H9 (cell line): ENCODE data around the gene KIAA0753. TPM values are rescaled to one million over a fixed set of nuclear protein-coding genes. Genes with fewer than 3 reads are reported as not detected.

ENCODE experiments used
- DNase-seq: peaks from one replicate; pipeline ENCODE4 v3.0.0-alpha.2; 2017
- H2AFZ ChIP-seq: one replicate; pipeline ENCODE4 v1.6.1; 2013; ENCODE audit warnings: mild to moderate bottlenecking, low read length, control low read depth, moderate library complexity
- H2AK5ac ChIP-seq: 2 replicates; pipeline ENCODE4 v1.6.1; 2013; ENCODE audit warnings: low read length, control low read depth, mixed read lengths; ENCODE audit not compliant: insufficient read length
- H2BK120ac ChIP-seq: one replicate; pipeline ENCODE4 v1.6.1; 2013; ENCODE audit warnings: low read depth, mild to moderate bottlenecking, low read length, control low read depth, inconsistent platforms; ENCODE audit not compliant: poor library complexity, severe bottlenecking
- H2BK12ac ChIP-seq: 2 replicates; pipeline ENCODE4 v1.6.1; 2013; ENCODE audit warnings: low read length, control low read depth, mixed read lengths, low read depth; ENCODE audit not compliant: insufficient read length
- H2BK15ac ChIP-seq: 2 replicates; pipeline ENCODE4 v1.6.1; 2013; ENCODE audit warnings: low read depth, low read length, control low read depth
- H2BK20ac ChIP-seq: one replicate; pipeline ENCODE4 v1.6.1; 2013; ENCODE audit warnings: low read depth, mild to moderate bottlenecking, low read length, control low read depth, inconsistent platforms; ENCODE audit not compliant: poor library complexity, severe bottlenecking
- H2BK5ac ChIP-seq: 2 replicates; pipeline ENCODE4 v1.6.1; 2013; ENCODE audit warnings: low read length, control low read depth, mixed read lengths; ENCODE audit not compliant: insufficient read length
- H3K14ac ChIP-seq: 2 replicates; pipeline ENCODE4 v1.6.1; 2013; ENCODE audit warnings: low read length, control low read depth; ENCODE audit not compliant: insufficient read depth
- H3K18ac ChIP-seq: 2 replicates; pipeline ENCODE4 v1.6.1; 2013; ENCODE audit warnings: low read depth, mild to moderate bottlenecking, mixed read lengths, low read length, control low read depth; ENCODE audit not compliant: insufficient read length
- H3K23ac ChIP-seq: 2 replicates; pipeline ENCODE4 v1.6.1; 2013; ENCODE audit warnings: low read length, control low read depth, mixed read lengths, low read depth; ENCODE audit not compliant: insufficient read length
- H3K23me2 ChIP-seq: 2 replicates; pipeline ENCODE4 v1.6.1; 2013; ENCODE audit warnings: low read depth, mild to moderate bottlenecking, mixed read lengths, low read length, control low read depth; ENCODE audit not compliant: insufficient read length, poor library complexity, severe bottlenecking
- H3K27ac ChIP-seq: 2 replicates; pipeline ENCODE4 v1.5.1; 2013; ENCODE audit warnings: low read length, control low read depth, mixed read lengths, low read depth; ENCODE audit not compliant: insufficient read length
- H3K27me3 ChIP-seq: 2 replicates; pipeline ENCODE4 v1.6.1; 2013; ENCODE audit warnings: low read length, control low read depth, inconsistent platforms; ENCODE audit not compliant: insufficient read depth
- H3K4ac ChIP-seq: 2 replicates; pipeline ENCODE4 v1.6.1; 2013; ENCODE audit warnings: low read depth, mild to moderate bottlenecking, control low read depth, inconsistent platforms, low read length, moderate library complexity
- H3K4me1 ChIP-seq: 2 replicates; pipeline ENCODE4 v1.6.1; 2013; ENCODE audit warnings: low read length, control low read depth, inconsistent platforms; ENCODE audit not compliant: insufficient read depth
- H3K4me2 ChIP-seq: 2 replicates; pipeline ENCODE4 v1.6.1; 2013; ENCODE audit warnings: low read length, control low read depth, mixed read lengths; ENCODE audit not compliant: insufficient read length, insufficient read depth
- H3K56ac ChIP-seq: 2 replicates; pipeline ENCODE4 v1.6.1; 2013; ENCODE audit warnings: low read depth, mild to moderate bottlenecking, mixed read lengths, low read length, control low read depth; ENCODE audit not compliant: insufficient read length
- H3K79me1 ChIP-seq: 2 replicates; pipeline ENCODE4 v1.6.1; 2013; ENCODE audit warnings: low read depth, mild to moderate bottlenecking, moderate library complexity, low read length, control low read depth, inconsistent platforms; ENCODE audit not compliant: insufficient read depth, poor library complexity, severe bottlenecking
- H3K79me2 ChIP-seq: 2 replicates; pipeline ENCODE4 v1.6.1; 2013; ENCODE audit warnings: low read length, control low read depth, inconsistent platforms; ENCODE audit not compliant: insufficient read depth
- H3K9ac ChIP-seq: 2 replicates; pipeline ENCODE4 v1.6.1; 2013; ENCODE audit warnings: low read length, control low read depth, mixed read lengths; ENCODE audit not compliant: insufficient read length; ENCODE audit errors: extremely low read depth
- H3K9me3 ChIP-seq: one replicate; pipeline ENCODE4 v1.6.1; 2013; ENCODE audit warnings: low read depth, low read length, inconsistent platforms; ENCODE audit not compliant: control insufficient read depth
- H3T11ph ChIP-seq: one replicate; pipeline ENCODE4 v1.6.1; 2013; ENCODE audit warnings: mild to moderate bottlenecking, low read length, control low read depth, inconsistent platforms
- H4K20me1 ChIP-seq: one replicate; pipeline ENCODE4 v1.6.1; 2013; ENCODE audit not compliant: control insufficient read depth, insufficient read length, insufficient read depth
- H4K5ac ChIP-seq: 2 replicates; pipeline ENCODE4 v1.6.1; 2013; ENCODE audit warnings: low read depth, mild to moderate bottlenecking, mixed read lengths, low read length, control low read depth; ENCODE audit not compliant: insufficient read length
- H4K8ac ChIP-seq: replicated peaks from 2 replicates; pipeline ENCODE4 v1.6.1; 2013; ENCODE audit warnings: low read length, control low read depth, mixed read lengths, low read depth; ENCODE audit not compliant: insufficient read length
- H4K91ac ChIP-seq: 2 replicates; pipeline ENCODE4 v1.6.1; 2013; ENCODE audit warnings: low read depth, mild to moderate bottlenecking, moderate library complexity, mixed read lengths, low read length, control low read depth; ENCODE audit not compliant: insufficient read length
- H3K27ac Mint-ChIP-seq, 3 experiments: 2 replicates in 2 of 3; 3 replicates in 1 of 3; pipeline ENCODE4 v1.8.0; 2020 to 2021; ENCODE audit warnings: mixed read lengths in 3 of 3, mild to moderate bottlenecking in 1 of 3, moderate library complexity in 1 of 3
- H3K27me3 Mint-ChIP-seq: 2 replicates; pipeline ENCODE4 v1.8.0; 2021; ENCODE audit warnings: low read depth, mild to moderate bottlenecking, moderate library complexity, mixed read lengths
- H3K36me3 Mint-ChIP-seq, 3 experiments: 2 replicates in 2 of 3; 3 replicates in 1 of 3; pipeline ENCODE4 v1.8.0; 2020 to 2021; ENCODE audit warnings: low read depth in 3 of 3, mixed read lengths in 3 of 3; ENCODE audit not compliant: insufficient read depth in 1 of 3
- H3K4me1 Mint-ChIP-seq, 2 experiments: 2 replicates each; pipeline ENCODE4 v1.8.0; 2020; ENCODE audit warnings: mixed read lengths in 2 of 2
- H3K4me3 Mint-ChIP-seq, 2 experiments: 2 replicates in 1 of 2; 3 replicates in 1 of 2; pipeline ENCODE4 v1.8.0; 2020 to 2021; ENCODE audit warnings: mild to moderate bottlenecking in 2 of 2, mixed read lengths in 2 of 2, moderate library complexity in 1 of 2
- H3K9me3 Mint-ChIP-seq, 2 experiments: 2 replicates in 1 of 2; 3 replicates in 1 of 2; pipeline ENCODE4 v1.8.0; 2020; ENCODE audit warnings: mild to moderate bottlenecking in 2 of 2, mixed read lengths in 2 of 2, moderate library complexity in 1 of 2
- WGBS: extraction: QIAGEN DNeasy Blood & Tissue Kit; methylation state at CpG from one replicate; pipeline ENCODE4 v1.1.7; 2013; ENCODE audit warnings: missing lambda C conversion rate, low lambda C conversion rate, mixed read lengths; ENCODE audit not compliant: insufficient read length; ENCODE audit errors: extremely low coverage; 5-methylcytosine and 5-hydroxymethylcytosine counted together
- total RNA-seq: library from RNA; stranded (reverse); gene quantifications from 2 replicates; pipeline ENCODE4 v1.2.1, GENCODE V29; 2021
- TF ChIP-seq, protein P1 (sequence below): fragments of 200-600 bp; sonication (generic); conservative IDR thresholded peaks from 3 replicates; pipeline ENCODE4 v1.8.0; 2021; ENCODE audit warnings: antibody characterized with exemption, mild to moderate bottlenecking

The KIAA0753 gene
- total RNA-seq, 1 experiment from 2014 or later, result 37.2 TPM

DNA sequence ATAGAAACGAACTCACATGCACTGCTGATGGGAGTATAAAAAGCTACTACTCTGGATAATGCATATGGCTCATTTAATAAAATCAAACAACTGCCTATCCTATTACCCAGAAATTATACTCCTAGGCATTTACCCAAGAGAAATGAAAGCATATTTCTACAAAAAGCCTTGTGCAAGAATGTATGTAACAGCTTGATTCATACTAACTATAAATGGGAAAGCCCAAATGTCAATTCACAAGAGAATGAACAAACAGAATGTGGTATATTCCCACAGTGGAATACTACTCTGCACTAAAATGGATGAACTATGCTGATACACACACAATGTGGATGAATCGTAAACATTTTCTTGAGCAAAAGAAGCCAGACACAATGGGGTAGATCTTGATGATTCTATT lies 38.4 kb downstream of the KIAA0753 start:
- Histone ChIP-seq H3K14ac (no peak overlapping the region), H2AK5ac (no peak overlapping the region), H2BK120ac (no peak overlapping the region), H2BK12ac (no peak overlapping the region), H3K4me1 (no peaks in the 10 kb centered on the region), H2BK15ac (no peak overlapping the region), H3K56ac (no peak overlapping the region), H3K9me3 (no peaks in the 10 kb centered on the region), H3K4ac (no peak overlapping the region), H3K27ac (no peak overlapping the region), H3K23ac (no peak overlapping the region), H4K8ac (no peak overlapping the region), H2BK20ac (no peak overlapping the region), H3K79me2 (no peaks in the 10 kb centered on the region), H3K23me2 (no peaks in the 10 kb centered on the region), H3K79me1 (no peaks in the 10 kb centered on the region), H3K18ac (no peak overlapping the region), H3K4me2 (no peak overlapping the region), H4K5ac (no peak overlapping the region), H3T11ph (no peak overlapping the region), H3K9ac (no peak overlapping the region), H2BK5ac (no peak overlapping the region), H3K27me3 (no peaks in the 10 kb centered on the region), H4K20me1 (no peaks in the 10 kb centered on the region), H2AFZ (no peak overlapping the region), H4K91ac (no peak overlapping the region)
- no peaks in the 10 kb centered on the region for H3K27me3 Mint-ChIP-seq
- DNase-seq, result no peak
- no CpG with 5 or more reads among the region's 2 CpGs for WGBS
- no peak overlapping the region for H3K4me3 Mint-ChIP-seq
- peaks cover 9 to 80% (median 31%) of the 10 kb centered on the region in 3 experiments for H3K36me3 Mint-ChIP-seq
- TF ChIP-seq, protein P1, sequence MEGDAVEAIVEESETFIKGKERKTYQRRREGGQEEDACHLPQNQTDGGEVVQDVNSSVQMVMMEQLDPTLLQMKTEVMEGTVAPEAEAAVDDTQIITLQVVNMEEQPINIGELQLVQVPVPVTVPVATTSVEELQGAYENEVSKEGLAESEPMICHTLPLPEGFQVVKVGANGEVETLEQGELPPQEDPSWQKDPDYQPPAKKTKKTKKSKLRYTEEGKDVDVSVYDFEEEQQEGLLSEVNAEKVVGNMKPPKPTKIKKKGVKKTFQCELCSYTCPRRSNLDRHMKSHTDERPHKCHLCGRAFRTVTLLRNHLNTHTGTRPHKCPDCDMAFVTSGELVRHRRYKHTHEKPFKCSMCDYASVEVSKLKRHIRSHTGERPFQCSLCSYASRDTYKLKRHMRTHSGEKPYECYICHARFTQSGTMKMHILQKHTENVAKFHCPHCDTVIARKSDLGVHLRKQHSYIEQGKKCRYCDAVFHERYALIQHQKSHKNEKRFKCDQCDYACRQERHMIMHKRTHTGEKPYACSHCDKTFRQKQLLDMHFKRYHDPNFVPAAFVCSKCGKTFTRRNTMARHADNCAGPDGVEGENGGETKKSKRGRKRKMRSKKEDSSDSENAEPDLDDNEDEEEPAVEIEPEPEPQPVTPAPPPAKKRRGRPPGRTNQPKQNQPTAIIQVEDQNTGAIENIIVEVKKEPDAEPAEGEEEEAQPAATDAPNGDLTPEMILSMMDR, result no peak
- H3K27ac Mint-ChIP-seq, result no peak overlapping the region
- H3K4me1 Mint-ChIP-seq, result no peaks in the 10 kb centered on the region
- H3K9me3 Mint-ChIP-seq, result no peaks in the 10 kb centered on the region
